ENCODE data around the gene P2RY11.

DNA sequence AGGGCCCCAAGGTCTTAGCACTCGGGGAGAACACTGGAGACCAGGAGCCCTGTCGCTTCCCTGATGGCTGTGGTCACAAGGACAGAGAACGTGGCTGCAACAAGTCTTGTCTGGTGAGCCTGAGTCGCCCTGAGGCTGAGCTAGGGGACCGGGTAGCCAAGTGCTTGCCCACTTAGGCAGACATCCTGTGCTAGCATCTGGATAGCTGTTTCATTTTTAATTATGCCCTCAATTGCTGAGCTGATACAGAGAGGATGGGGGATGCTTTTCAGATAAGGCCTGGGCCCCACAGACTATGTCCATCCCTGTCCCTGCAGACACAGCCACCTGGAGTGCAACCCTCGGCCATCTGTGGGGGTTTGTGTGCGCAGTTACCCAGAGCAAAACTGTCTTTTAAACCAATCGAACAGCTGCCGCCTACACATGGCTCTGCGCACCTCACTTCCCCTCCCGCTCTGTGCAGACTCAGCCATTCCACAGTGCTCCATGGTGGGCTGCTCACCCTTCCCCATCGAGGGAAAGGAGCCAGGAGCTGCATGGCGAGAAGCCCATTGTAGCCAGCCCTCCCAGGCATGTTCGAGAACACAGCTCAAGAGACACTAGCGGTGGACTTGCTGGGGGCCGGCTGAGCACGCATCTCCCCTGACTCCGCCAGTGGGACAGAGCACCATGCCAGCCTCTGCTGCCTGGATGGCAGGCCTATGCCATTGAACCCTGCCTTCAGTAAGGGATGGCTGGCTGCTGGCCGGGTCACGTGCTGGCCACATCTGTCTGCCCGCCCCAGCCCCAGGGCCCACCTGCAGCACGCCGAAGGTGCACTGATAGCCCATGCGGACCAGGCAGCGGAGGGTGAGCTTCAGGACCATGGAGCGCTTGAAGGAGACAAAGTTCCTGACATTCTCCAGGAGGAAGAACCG is 27.6 kb downstream of the P2RY11 start:
- TF ChIP-seq, protein P1, sequence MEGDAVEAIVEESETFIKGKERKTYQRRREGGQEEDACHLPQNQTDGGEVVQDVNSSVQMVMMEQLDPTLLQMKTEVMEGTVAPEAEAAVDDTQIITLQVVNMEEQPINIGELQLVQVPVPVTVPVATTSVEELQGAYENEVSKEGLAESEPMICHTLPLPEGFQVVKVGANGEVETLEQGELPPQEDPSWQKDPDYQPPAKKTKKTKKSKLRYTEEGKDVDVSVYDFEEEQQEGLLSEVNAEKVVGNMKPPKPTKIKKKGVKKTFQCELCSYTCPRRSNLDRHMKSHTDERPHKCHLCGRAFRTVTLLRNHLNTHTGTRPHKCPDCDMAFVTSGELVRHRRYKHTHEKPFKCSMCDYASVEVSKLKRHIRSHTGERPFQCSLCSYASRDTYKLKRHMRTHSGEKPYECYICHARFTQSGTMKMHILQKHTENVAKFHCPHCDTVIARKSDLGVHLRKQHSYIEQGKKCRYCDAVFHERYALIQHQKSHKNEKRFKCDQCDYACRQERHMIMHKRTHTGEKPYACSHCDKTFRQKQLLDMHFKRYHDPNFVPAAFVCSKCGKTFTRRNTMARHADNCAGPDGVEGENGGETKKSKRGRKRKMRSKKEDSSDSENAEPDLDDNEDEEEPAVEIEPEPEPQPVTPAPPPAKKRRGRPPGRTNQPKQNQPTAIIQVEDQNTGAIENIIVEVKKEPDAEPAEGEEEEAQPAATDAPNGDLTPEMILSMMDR (IDR thresholded peaks at IDR 0.05): no peak
- no peak for TF ChIP-seq POLR2A (IDR thresholded peaks at IDR 0.05)
